NB4 (cell line): ENCODE data around the gene TCERG1L.

Experiments
- MAX ChIP-seq: IDR thresholded peaks from 2 replicates; pipeline ENCODE4 v1.6.1; 2011; ENCODE audit warnings: low read depth, low read length
- TF ChIP-seq, protein P1 (sequence below): IDR thresholded peaks from one replicate; pipeline ENCODE4 v1.5.1; 2012; ENCODE audit warnings: low read depth, low read length

DNA sequence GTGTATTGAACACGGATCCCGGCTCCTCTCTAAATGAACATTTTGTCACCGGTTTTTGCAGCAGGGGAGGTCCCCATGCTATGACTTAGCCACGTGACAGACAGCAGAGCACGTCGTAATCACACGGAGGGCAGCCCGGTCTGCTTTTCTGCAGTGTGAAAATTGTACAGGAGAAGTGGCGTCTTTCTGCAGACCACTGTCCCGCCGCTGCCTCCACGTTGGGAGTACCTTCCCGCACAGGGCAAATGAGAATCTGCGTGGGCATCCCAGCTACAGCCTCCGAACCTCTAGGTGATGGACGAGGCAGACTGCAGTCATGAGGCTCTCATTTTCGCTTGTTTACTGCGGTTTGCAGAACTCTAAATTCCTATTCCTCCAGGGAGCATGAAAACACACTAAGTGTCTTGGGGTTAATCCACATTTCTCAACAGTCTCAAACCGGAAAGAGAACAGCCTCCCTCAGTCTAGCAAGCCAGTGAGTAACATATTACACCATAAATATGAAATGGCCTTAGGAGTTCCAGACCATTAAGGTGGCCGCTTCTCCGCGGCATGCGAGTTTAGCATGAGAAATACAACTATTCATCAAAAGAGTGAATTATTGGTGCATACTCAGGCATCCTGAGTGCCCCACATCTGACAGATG is 89.8 kb downstream of the TCERG1L start:
- TF ChIP-seq, protein P1, sequence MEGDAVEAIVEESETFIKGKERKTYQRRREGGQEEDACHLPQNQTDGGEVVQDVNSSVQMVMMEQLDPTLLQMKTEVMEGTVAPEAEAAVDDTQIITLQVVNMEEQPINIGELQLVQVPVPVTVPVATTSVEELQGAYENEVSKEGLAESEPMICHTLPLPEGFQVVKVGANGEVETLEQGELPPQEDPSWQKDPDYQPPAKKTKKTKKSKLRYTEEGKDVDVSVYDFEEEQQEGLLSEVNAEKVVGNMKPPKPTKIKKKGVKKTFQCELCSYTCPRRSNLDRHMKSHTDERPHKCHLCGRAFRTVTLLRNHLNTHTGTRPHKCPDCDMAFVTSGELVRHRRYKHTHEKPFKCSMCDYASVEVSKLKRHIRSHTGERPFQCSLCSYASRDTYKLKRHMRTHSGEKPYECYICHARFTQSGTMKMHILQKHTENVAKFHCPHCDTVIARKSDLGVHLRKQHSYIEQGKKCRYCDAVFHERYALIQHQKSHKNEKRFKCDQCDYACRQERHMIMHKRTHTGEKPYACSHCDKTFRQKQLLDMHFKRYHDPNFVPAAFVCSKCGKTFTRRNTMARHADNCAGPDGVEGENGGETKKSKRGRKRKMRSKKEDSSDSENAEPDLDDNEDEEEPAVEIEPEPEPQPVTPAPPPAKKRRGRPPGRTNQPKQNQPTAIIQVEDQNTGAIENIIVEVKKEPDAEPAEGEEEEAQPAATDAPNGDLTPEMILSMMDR = no peak
- no peak for TF ChIP-seq MAX
